Lower lobe of right lung (tissue), 2 donors: Measurements from ENCODE around the gene CNTN4. TPM values are rescaled to one million over a fixed set of nuclear protein-coding genes. Genes with fewer than 3 reads are reported as not detected.

Source experiments
- ATAC-seq, 2 donors: fragments of 200-7000 bp; cut with Tn5 transposase; one replicate each; pipeline ENCODE4 v1.9.1; 2020 to 2022; ENCODE audit warnings: mild to moderate bottlenecking in 2 of 2, moderate library complexity in 2 of 2
- DNase-seq: peaks from one replicate; pipeline ENCODE4 v3.0.0-alpha.2; 2020
- H3K27ac ChIP-seq: fragments of 200-600 bp; one replicate; pipeline ENCODE4 v1.8.0; 2022
- H3K27me3 ChIP-seq: fragments of 200-600 bp; one replicate; pipeline ENCODE4 v1.8.0; 2022; ENCODE audit warnings: low read depth
- H3K36me3 ChIP-seq: fragments of 200-600 bp; one replicate; pipeline ENCODE4 v1.8.0; 2022; ENCODE audit warnings: mild to moderate bottlenecking
- H3K4me1 ChIP-seq: fragments of 200-600 bp; one replicate; pipeline ENCODE4 v1.8.0; 2022
- H3K4me3 ChIP-seq: fragments of 200-600 bp; one replicate; pipeline ENCODE4 v1.8.0; 2022; ENCODE audit warnings: mild to moderate bottlenecking
- H3K9me3 ChIP-seq: fragments of 200-600 bp; one replicate; pipeline ENCODE4 v1.8.0; 2022
- CTCF ChIP-seq: fragments of 200-600 bp; IDR thresholded peaks from one replicate; pipeline ENCODE4 v1.8.0; 2022; ENCODE audit warnings: antibody characterized with exemption, mild to moderate bottlenecking
- intact Hi-C: fragments of 100-400 bp; cut with DNase I; formaldehyde crosslinking; loops from one replicate; pipeline ENCODE4 v1.11.0; 2022
- total RNA-seq: library from RNA; stranded (reverse); fragmentation: NEBNext Ultra II Directional; extraction: Animal tissue kit (Norgen Biotek cat#: 25700); gene quantifications from one replicate; pipeline ENCODE4 v1.2.1, GENCODE V29; 2021
- donor health status: DM: no; HTN: yes; CAD: no; lungs with severe emphysema.

The CNTN4 gene
- total RNA-seq, 1 donor from 2014 or later, result 10.4 TPM

- H3K27ac ChIP-seq, result no peak overlapping the region
- H3K4me1 ChIP-seq, result no peaks in the 10 kb centered on the region
- no peak for ATAC-seq
- no peaks in the 10 kb centered on the region for H3K9me3 ChIP-seq
- H3K36me3 ChIP-seq, result no peaks in the 10 kb centered on the region
- intact Hi-C loops, result no loop called here
- DNase-seq, result no peak
- H3K4me3 ChIP-seq, result no peak overlapping the region
- TF ChIP-seq CTCF, result no peak
- H3K27me3 ChIP-seq, result no peaks in the 10 kb centered on the region
These were observed 32.1 kb downstream of the CNTN4 start for GRCh38 chr3:2130726-2131125.

- no peak for TF ChIP-seq CTCF
These were observed 34.5 kb downstream of the CNTN4 start for GRCh38 chr3:2133146-2133545.

GRCh38 chr3:2137651-2138050 is 39.0 kb downstream of the CNTN4 start:
- ATAC-seq (no peak), DNase-seq (no peak)
- H3K36me3 ChIP-seq, result no peaks in the 10 kb centered on the region
- H3K27ac ChIP-seq, result no peak overlapping the region
- no peak overlapping the region for H3K4me3 ChIP-seq
- no peaks in the 10 kb centered on the region for H3K9me3 ChIP-seq
- intact Hi-C loops, result no loop called here
- TF ChIP-seq CTCF, result no peak
- no peaks in the 10 kb centered on the region for H3K27me3 ChIP-seq
- H3K4me1 ChIP-seq, result no peaks in the 10 kb centered on the region

More at GRCh38 chr3:2133146-2133545, 34.5 kb downstream of the CNTN4 start:
- Histone ChIP-seq H3K9me3 (no peaks in the 10 kb centered on the region), H3K27me3 (no peaks in the 10 kb centered on the region), H3K4me3 (no peak overlapping the region), H3K4me1 (no peaks in the 10 kb centered on the region), H3K36me3 (no peaks in the 10 kb centered on the region), H3K27ac (no peak overlapping the region)
- no peak for DNase-seq
- intact Hi-C loops, result no loop called here
- ATAC-seq, result no peak

- Histone ChIP-seq H3K9me3 (no peaks in the 10 kb centered on the region), H3K27ac (no peak overlapping the region), H3K36me3 (no peaks in the 10 kb centered on the region), H3K4me1 (no peaks in the 10 kb centered on the region), H3K27me3 (no peaks in the 10 kb centered on the region), H3K4me3 (no peak overlapping the region)
- DNase-seq, result no peak
- no peak for ATAC-seq
- intact Hi-C loops, result no loop called here
- TF ChIP-seq CTCF, result no peak
These were observed 42.8 kb downstream of the CNTN4 start for GRCh38 chr3:2141482-2141881.

GRCh38 chr3:2148561-2149340 is 50.1 kb downstream of the CNTN4 start:
- no peak for ATAC-seq
- H3K36me3 ChIP-seq, result no peaks in the 10 kb centered on the region
- no peak overlapping the region for H3K27ac ChIP-seq
- TF ChIP-seq CTCF, result no peak
- no peaks in the 10 kb centered on the region for H3K27me3 ChIP-seq
- no peaks in the 10 kb centered on the region for H3K9me3 ChIP-seq
- no peak overlapping the region for H3K4me3 ChIP-seq
- DNase-seq, result no peak
- no peaks in the 10 kb centered on the region for H3K4me1 ChIP-seq
- intact Hi-C loops, result no loop called here
